HTERT RPE-1 (cell line): ENCODE measurements around the gene PHF1.

ENCODE experiments used
- in situ Hi-C: fragments of 300-500 bp; cut with MboI; formaldehyde crosslinking; loops from 4 replicates; pipeline ENCODE4 v1.14.3; 2020; ENCODE audit warnings: low sequenced_read_pairs

The PHF1 gene

DNA sequence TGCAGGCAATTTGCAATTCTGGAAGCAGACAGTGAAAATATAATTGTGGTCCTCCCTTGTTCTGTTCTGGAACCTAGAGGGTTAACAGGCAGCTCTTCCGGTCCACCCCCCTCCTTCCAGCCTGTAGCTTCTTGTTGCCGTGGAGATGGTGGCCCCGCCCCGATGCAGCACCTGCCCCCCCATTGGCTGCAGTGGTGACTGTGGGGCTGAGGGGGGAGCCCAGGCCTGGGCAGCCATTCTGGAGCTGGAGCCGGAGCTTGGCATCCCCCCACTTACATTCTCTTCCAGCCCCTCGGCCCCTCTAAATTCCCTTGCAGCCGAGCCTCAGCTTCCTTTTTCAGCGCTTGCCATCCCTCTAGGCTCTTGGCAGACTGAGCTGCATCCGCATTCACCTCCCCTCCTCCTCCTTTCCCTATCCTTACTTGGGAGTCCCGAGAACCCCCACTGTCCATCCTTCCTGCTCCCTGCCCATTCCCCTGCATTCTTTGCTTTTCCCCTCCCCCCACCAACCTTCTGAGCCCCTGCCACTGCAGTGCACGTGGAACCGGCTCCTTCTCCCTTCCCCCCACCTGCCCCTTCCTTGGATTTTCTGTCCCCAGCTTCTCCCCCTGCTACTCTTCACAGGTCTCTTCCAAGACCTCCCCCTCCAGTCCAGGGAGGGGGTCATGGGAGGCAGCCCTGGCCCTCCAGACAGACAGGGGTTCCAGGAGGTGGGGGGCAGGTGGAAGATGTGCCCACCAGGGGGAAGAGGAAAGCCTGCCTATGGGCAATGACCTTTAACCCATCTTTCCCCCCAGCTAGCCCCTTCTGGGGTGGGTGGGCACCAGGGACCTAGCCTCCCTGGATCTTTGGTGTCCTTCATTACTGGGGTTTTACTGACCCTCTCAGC lies 20.4 kb downstream of the PHF1 start:
- in situ Hi-C loops = no loop called here

DNA sequence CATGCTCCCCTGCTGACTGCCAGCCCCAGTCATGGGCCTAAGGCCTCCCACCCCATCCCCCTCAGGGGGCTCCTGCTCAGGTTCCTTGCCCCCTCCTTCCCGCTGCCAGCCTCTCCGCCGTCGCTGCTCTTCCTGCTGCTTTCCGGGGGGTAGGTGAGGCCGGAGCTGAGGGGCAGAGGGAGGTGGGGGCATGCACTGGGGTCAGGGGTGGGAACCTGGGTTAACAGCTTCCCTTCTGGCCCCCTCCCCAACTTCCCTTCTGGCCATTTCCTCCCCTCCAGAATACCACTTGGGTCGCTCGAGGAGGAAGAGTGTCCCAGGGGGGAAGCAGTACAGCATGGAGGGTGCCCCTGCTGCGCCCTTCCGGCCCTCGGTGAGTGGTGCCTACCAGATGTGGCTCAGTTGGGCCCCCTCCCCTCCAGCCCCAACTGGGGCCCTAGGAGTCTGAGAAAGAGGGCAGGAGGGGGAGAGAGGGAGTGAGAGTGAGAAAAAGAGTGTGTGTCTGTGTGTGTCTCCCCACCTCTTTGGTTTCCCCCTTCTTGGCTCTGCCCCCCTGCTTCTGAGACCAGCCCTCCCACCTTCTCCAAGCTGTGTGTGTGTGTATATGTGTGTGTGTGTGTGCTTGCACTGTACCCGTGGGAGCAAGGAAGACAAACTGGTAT lies 21.2 kb downstream of the PHF1 start:
- in situ Hi-C loops = no loop called here

- in situ Hi-C loops = no loop called here
These were observed 21.7 kb downstream of the PHF1 start for GRCh38 chr6:33432546-33432945.

- in situ Hi-C loops = no loop called here
These were observed 22.3 kb downstream of the PHF1 start for GRCh38 chr6:33433001-33433543.

GRCh38 chr6:33433544-33434191 lies 22.9 kb downstream of the PHF1 start:
- in situ Hi-C loops = no loop called here

DNA sequence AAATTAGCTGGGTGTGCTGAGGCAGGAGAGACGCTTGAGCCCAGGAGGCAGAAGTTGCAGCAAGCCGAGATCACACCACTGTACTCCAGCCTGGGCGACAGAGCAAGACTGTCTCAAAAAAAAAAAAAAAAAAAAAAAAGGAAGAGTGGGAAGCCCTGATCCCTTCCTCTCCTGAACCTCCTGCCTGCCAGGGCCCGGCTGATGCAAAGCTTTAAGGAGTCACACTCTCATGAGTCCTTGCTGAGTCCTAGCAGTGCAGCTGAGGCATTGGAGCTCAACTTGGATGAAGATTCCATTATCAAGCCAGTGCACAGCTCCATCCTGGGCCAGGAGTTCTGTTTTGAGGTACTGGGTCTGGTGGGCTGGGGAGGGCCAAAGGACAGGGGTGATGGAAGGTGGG lies 24.1 kb downstream of the PHF1 start:
- in situ Hi-C loops = no loop called here

- in situ Hi-C loops = no loop called here
These were observed 26.9 kb downstream of the PHF1 start for GRCh38 chr6:33437666-33438065.

GRCh38 chr6:33438978-33439594 lies 28.3 kb downstream of the PHF1 start:
- in situ Hi-C loops = no loop called here

DNA sequence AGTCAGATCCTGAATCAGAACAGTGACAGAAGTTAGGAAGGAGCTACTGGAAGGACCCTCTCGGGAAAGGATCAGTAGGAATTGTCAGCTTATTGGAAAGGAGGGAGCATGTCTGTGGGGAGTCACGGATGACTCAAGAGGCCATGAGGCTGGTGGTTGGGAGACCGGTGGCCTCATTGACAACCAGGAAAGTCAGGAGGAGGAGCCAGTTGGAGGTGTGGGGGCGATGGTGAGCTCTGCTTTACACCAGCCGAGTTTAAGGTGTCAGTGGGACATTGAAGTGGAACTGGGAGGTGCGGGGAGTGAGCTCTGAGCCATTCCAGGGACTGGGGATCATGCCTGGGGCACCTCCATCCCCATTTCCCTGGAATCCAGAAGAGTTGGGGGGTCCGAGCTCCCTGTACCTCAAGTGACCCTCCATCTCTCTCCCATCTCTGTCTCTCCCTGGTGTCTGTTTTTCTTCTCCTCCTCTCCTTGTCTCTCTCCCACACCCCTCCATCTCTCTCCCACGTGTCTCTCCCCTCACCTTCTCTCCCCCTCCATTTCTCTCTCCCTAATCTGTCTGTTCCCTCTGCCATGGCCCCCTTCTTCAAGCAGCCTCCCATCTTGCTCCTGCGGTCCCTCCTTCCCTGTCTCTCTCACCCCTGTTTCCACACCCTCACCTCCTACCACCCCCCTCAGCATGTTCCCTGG lies 29.3 kb downstream of the PHF1 start:
- in situ Hi-C loops = no loop called here

DNA sequence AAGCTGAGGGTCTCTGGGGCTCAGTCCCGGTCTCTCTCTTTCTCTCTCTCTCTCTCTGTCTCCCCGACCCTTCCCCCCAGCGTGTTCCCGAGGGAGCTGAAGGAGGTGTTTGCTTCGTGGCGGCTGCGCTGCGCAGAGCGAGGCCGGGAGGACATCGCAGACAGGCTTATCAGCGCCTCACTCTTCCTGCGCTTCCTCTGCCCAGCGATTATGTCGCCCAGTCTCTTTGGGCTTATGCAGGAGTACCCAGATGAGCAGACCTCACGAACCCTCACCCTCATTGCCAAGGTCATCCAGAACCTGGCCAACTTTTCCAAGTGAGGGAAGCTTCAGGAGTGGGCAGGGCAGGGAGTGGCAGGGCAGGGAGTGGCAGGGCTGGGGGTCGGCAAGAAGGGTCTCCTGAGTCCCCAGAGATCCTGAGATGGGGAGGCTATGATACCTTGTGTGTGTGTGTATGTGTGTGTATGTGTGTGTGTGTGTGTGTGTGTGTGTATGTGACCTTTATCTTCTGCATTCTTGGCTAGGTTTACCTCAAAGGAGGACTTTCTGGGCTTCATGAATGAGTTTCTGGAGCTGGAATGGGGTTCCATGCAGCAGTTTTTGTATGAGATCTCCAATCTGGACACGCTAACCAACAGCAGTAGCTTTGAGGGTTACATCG lies 30.0 kb downstream of the PHF1 start:
- in situ Hi-C loops = no loop called here

- in situ Hi-C loops = no loop called here
These were observed 30.6 kb downstream of the PHF1 start for GRCh38 chr6:33441457-33441856.

DNA sequence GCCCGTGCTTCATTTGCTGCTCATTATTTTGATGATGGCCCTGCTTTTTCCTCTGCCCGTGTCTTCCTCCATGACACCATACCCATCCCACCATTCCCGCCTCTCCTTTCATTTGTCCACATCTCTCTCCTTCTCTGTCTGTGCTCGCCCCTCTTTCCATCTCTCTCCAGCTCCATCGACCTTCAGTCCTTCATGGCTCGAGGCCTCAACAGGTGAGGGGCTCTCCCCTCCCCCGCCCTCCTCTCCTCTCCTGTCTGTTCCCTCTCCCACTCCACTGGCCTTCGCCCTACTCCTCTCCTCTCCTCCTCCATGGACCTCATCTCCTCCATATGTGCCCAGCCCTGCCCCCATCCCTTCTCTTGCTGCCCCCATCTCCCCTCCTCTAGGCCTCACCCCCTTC lies 31.5 kb downstream of the PHF1 start:
- in situ Hi-C loops = no loop called here

DNA sequence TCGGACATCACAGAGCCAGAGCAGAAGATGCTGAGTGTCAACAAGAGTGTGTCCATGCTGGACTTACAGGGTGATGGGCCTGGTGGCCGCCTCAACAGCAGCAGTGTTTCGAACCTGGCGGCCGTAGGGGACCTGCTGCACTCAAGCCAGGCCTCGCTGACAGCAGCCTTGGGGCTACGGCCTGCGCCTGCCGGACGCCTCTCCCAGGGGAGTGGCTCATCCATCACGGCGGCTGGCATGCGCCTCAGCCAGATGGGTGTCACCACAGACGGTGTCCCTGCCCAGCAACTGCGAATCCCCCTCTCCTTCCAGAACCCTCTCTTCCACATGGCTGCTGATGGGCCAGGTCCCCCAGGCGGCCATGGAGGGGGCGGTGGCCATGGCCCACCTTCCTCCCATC lies 32.2 kb downstream of the PHF1 start:
- in situ Hi-C loops = no loop called here

DNA sequence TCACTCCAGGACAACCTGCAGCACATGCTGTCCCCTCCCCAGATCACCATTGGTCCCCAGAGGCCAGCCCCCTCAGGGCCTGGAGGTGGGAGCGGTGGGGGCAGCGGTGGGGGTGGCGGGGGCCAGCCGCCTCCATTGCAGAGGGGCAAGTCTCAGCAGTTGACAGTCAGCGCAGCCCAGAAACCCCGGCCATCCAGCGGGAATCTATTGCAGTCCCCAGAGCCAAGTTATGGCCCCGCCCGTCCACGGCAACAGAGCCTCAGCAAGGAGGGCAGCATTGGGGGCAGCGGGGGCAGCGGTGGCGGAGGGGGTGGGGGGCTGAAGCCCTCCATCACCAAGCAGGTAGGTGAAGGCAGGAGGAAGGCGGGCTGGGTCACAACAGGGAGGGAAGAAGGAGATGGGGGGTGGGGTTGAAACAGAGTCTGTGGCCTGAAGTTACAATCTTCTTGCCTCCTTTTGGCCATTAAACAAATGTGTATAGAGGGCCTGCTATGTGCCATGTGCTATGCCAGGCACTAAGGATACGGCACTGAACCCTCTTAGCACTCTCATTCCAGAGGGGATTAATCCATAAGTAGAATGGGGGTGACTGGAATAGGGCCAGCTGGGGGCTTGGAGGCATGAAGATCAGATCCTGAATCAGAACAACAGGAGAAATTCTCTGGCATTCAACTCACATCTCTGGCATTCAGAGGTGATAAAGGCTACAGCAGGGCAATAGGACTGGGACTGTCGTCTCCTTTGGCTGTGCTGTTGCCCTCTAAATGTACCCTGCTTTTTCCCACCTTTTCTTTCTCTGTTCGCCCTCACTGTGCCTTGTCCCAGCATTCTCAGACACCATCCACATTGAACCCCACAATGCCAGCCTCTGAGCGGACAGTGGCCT lies 33.0 kb downstream of the PHF1 start:
- in situ Hi-C loops = no loop called here

- in situ Hi-C loops = no loop called here
These were observed 34.3 kb downstream of the PHF1 start for GRCh38 chr6:33445119-33445603.

- in situ Hi-C loops = no loop called here
These were observed 35.5 kb downstream of the PHF1 start for GRCh38 chr6:33446356-33446755.

GRCh38 chr6:33450434-33450833 lies 39.6 kb downstream of the PHF1 start:
- in situ Hi-C loops = no loop called here

DNA sequence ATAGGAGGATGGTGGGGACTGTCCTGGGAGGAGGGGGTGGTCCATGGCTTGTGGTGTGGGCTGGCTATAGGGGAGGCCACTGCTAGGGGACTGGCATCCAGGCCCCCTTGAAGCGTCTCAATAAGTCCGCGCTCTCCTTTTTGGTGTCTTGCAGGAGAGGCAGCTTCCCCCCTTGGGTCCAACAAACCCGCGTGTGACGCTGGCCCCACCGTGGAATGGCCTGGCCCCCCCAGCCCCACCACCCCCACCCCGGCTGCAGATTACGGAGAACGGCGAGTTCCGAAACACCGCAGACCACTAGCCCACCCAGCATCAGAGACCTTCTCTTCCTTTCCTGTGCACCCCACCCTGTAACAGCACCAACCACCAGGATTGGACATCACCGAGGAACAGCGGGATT lies 40.8 kb downstream of the PHF1 start:
- in situ Hi-C loops = no loop called here

GRCh38 chr6:33452496-33452895 lies 41.7 kb downstream of the PHF1 start:
- in situ Hi-C loops = no loop called here
